ENCODE results near the gene MBD5.

Gene MBD5

GRCh38 chr2:148023861-148024260, 3.0 kb downstream of the MBD5 start:
- DNase-seq (ENCODE audit: low read depth), result no peak

- no peak for DNase-seq (ENCODE audit: low read depth)
Observed at GRCh38 chr2:148026573-148026972, 5.7 kb downstream of the MBD5 start.

DNA sequence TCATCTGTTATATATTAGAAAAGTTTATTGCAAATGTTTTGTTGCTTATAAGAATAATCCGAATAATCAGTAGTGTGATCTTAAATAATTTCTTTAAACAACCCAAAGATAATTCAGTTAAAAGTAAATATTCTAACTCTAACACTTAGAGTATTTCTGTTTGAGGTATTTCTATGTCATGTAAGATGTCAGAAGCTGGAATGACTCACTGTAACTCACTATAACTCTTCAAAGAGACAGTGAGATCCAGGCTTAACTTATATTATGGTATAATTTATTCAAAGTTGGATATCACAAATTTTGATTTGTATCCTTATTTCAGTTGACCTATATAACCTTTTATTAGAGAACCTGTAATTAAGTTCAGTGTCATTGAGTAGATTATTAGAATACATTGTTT, 6.9 kb downstream of the MBD5 start:
- DNase-seq (ENCODE audit: low read depth), result no peak

DNA sequence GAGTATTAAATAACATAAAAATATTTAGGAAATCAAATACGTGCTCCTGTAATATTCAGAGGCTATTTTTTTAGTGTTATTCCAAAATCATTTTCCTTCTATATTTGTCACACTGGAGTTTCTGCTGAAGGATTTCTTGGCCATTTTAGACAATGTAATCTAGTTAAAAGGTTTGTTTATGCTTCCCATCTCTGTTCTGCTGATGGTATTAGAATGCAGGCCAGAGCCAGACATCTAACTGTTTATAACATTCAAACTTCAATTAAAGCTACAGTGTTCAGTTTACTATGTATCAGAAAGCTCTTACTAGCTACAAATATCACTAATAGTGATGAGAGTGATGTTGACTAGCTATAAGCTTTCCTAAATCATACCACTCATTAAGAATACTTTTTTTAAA, 7.9 kb downstream of the MBD5 start:
- DNase-seq (ENCODE audit: low read depth), result no peak

DNA sequence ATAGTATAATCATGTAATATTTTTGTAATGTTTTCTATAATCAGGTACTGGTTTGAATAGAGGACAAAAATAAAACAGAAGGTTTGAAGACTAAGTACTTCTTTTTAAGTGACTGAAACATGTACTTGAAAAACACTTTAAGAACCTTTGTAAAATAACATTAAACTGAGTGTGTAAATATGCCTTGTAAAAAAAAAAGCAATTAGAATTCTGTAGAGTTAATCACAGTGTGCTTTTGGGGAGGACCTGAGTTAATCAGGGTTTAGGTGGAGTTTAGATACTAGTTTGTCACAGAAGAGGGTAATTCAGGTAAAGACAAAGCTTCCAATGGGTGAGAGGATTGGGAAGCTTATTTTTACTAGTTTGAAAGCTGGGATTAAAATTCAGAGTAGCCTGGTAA, 10.3 kb downstream of the MBD5 start:
- DNase-seq (ENCODE audit: low read depth), result no peak

DNA sequence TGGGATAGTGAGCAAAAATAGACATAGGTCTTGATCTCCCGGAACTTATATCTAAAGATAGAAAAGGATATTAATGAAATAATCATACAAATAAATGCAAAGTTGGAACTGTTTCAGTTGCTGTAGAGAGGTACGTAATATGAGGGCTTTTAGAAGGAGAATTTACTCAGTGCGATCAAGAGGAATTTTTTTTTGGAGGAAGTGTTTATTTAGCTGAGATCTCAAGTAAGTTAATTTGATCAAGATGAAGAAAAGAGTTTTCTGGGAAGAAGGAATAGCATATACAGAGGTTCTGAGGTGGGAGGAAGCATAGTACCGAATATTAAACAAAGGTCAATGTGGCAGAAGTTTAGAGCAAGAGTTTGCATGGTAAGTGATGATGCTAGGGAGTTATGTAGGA, 11.3 kb downstream of the MBD5 start:
- DNase-seq (ENCODE audit: low read depth), result no peak

GRCh38 chr2:148039783-148040182, 18.9 kb downstream of the MBD5 start:
- DNase-seq (ENCODE audit: low read depth), result no peak

- no peak for DNase-seq (ENCODE audit: low read depth)
Observed at GRCh38 chr2:148042219-148042618, 21.3 kb downstream of the MBD5 start.

GRCh38 chr2:148044322-148044721, 23.4 kb downstream of the MBD5 start:
- DNase-seq (ENCODE audit: low read depth), result no peak

DNA sequence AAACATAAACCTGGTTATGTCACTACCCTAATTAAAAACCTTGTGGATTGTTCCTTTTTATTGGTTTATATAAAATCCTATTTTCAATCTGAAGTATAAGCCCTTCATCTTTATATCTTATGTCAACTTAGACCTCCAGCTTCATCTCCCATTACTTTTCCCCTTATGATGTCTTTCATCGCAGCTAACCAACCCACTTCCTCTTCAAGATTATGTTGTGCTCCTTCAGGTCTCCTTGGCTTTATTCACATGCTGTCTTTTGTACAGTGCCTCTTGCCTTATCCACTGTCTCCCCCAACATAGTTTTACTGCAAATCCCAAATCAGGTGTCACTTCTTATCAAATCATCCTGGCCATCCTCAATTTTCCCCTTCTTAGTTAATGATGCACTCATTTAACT, 25.9 kb downstream of the MBD5 start:
- DNase-seq (ENCODE audit: low read depth), result no peak

DNA sequence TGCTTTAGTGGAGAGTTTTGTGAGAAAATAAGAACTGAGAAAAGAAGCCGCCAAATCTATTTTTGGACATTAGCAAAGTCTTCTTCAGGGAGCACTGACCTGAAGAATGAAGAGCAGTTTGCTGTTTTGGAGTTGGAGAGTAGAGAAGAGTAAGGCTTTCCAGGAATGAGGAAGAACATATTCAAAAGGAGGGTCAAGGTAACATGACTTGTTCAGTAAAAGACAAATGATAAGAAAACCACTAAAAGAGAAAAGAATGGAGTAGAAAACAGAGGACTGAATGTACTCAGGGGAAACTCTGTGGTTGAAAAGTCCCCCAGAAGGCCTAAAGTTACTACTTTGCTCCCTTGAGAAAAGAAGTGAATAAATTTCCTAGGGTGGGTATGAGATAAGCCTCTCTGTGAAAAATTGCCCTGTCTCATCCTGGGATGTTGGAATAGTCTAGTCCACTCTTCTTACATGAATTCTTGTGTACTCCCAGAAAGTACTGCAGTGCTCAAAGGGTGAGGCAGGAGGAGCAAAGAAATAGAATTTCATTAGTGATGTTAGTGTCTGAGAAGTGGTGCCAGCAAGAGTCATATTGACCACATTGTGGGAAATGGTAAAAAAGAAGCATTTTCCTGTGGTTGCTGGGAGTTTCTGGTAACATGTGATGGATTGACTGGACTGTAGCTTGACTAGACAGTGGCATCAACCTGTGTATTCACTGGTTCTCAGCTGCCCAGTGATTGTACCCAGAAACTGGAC, 27.8 kb downstream of the MBD5 start:
- DNase-seq (ENCODE audit: low read depth), result no peak

GRCh38 chr2:148049284-148049683, 28.4 kb downstream of the MBD5 start:
- no peak for DNase-seq (ENCODE audit: low read depth)

DNA sequence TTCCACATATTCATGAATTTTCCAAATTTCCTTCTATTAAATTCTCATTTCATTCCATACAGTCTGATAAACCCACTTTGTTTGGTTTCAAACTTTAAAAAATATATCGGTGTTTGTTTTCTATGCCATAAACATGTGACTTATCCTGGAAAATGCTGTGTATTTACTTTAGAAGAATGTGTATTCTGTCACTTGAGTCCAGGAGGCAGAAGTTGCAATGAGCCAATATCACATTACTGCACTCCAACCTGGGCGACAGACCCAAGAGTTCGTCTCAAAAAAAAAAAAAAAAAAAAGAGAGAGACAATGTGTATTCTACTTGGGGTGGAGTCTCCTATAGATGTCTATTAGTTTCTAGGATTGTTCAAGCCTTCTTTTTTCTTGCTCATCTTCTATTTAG, 31.8 kb downstream of the MBD5 start:
- no peak for DNase-seq (ENCODE audit: low read depth)

DNA sequence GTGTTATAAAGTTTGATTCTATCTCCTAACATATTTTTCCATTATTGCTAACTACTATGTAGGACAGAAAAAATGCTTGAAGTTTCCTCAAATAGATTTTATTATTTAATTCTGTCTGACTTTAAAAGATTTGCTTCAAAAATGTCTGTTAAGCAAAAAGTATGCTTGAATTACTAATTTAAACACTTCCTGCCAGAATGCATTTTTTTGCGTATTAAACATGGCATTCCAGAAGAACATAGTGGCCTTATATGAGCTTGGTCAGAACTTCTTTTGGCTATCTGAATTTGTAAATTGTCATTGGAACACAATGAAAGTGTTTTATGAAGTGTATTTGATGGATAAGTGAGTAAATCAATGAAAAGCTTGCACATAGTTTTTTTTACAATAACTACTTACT, 37.8 kb downstream of the MBD5 start:
- no peak for DNase-seq (ENCODE audit: low read depth)

DNA sequence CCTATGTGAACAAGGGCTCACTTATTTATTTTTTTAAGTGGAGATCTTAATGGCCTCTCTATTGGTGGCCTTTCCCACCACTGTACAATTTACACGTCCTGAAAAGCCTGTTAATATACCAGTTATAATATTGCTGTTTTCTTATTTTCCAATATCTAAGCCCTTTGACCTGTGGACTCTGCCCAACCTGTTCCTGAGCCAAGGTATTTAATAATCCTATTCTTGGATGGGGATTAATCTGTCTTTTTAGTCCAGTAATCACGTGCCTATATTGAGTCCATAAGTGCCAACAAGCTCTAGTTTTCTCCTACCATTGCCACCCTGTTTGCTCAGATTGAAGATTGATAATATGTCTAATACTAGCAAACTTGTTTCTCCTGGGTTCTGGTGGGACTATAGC, 42.7 kb downstream of the MBD5 start:
- DNase-seq (ENCODE audit: low read depth), result no peak

GRCh38 chr2:148065936-148066335, 45.0 kb downstream of the MBD5 start:
- DNase-seq (ENCODE audit: low read depth), result no peak

- no peak for DNase-seq (ENCODE audit: low read depth)
Observed at GRCh38 chr2:148067801-148068200, 46.9 kb downstream of the MBD5 start.

- DNase-seq (ENCODE audit: low read depth), result no peak
Observed at GRCh38 chr2:148071351-148071750, 50.5 kb downstream of the MBD5 start.

DNA sequence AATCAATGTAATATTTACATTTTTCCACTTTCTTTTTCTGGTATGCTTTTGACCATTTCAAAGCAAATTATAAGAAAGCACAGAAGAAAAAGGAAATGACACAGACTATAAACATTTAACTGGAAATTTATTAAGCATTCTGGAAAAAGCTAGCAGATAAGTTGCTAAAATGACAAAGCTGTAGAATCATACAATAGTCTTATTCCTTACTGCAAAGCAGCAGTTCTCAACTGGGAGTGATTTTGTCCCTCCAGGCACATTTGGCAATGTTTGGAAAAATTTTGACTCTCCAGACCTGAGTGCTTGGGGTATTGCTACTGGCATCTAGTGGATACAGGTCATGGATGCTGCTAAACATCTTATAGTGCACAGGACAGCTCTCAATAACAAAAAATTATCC, 75.1 kb downstream of the MBD5 start:
- DNase-seq (ENCODE audit: low read depth), result no peak

DNA sequence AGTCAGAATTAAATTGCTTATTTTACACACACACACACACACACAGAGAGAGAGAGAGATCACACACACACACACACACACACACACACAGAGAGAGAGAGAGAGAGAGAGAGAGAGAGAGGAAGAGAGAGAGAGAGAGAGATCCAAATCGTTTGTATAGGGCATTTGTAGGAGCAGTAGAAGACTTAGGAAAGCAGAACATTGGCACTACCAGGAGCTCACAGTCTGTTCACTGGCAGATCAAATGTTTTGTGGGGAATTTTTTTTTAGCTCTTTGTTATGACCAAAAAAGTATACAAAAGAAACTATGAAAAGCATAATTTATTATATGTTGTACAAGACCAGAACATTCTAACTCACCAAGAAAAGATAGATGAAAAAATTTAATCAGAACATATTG, 81.8 kb downstream of the MBD5 start:
- DNase-seq (ENCODE audit: low read depth), result no peak

DNA sequence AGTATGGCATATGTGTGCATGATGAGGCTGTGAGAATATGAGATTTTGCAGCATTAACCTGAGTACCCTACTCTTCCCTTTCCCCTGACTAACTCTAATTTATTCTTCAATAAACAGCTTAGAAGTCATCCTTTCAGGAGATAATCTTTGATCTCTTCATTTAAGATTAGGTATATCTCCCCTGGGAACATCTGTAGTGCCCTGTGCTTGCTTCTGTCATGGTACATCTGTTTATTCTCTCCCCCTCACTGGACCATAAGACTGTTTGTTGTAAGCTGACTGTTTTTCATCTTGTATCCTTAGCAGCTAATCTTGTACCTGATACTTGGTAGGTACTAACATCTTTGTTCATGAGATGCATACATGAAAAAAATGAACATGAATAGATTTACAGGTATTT, 83.1 kb downstream of the MBD5 start:
- no peak for DNase-seq (ENCODE audit: low read depth)

GRCh38 chr2:148106331-148106730, 85.4 kb downstream of the MBD5 start:
- no peak for DNase-seq (ENCODE audit: low read depth)

DNA sequence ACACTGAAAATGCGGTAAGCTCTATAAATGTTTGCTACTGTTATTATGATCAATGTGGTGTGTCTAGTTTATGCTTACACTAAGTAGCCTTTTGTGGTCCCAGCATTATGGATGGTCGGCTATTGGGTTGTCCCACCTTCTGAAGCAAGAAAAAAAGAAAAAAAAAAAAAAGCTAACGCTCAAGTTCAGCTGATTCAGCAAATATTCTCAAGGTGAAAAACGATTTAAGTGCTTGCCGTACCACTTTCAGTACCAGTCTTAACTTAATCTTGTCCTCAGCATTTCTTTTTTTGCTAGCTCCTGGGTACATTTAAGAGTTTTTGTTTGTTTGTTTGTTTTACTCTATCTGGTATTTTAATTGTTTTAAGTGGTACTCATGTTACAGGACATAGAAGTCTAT, 87.5 kb downstream of the MBD5 start:
- no peak for DNase-seq (ENCODE audit: low read depth)

DNA sequence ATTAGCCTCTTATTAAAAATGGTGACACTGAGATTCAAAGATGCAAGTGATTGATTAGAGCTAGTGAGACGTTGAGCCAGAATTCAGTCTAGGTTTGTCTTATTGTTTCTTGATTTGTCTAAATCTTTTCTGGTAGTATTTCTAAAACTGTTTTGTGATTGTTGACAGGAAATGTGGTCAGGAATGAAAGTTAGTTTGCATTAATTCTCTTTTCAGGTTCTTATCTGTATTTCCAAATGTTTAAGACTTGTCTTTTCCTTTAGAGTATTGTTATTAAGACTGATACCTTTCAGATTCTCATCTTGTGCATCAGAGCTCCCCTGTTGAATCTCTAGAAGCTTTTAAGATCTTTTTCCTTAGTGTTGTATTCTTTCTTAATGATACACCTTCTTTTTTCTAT, 89.3 kb downstream of the MBD5 start:
- no peak for DNase-seq (ENCODE audit: low read depth)

DNA sequence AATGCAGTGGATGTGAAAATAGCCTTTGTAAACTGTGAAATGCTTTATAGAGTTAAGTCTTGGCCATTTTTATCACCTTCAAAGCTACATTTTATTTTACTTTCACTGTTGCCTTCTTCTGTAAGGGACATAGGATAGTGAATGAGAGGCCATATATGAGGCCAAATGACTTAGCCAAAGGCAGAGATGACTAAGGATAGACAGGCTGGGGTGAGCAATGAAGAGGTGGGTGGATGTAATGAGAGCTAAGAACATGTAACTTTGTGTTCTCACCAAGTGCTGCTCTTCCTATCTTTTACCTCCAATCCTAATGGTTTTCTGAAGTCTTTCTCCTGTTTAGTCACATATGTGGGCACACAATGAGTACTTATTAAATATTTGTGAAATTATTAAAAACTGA, 101.9 kb downstream of the MBD5 start:
- no peak for DNase-seq (ENCODE audit: low read depth)
